ENCODE data around the gene LDAH.

GRCh38 chr2:20738772-20739171 is 84.1 kb downstream of the LDAH start:
- TF ChIP-seq CSDC2 (CRISPR knock-in tag; IDR thresholded peaks at IDR 0.05) (no peak), ARNTL (CRISPR knock-in tag; IDR thresholded peaks at IDR 0.05; ENCODE audit: borderline replicate concordance, low read depth) (no peak), ESRRG (CRISPR knock-in tag; IDR thresholded peaks at IDR 0.05) (no peak), TOX (CRISPR knock-in tag; IDR thresholded peaks at IDR 0.05; ENCODE audit: borderline replicate concordance) (no peak), CREB5 (CRISPR knock-in tag; IDR thresholded peaks at IDR 0.05; ENCODE audit: low read depth) (no peak), PPARA (CRISPR knock-in tag; IDR thresholded peaks at IDR 0.05; ENCODE audit: borderline replicate concordance) (no peak), GLIS3 (CRISPR knock-in tag; IDR thresholded peaks at IDR 0.05) (no peak), PATZ1 (CRISPR knock-in tag; IDR thresholded peaks at IDR 0.05; ENCODE audit: borderline replicate concordance) (no peak), RARB (CRISPR knock-in tag; IDR thresholded peaks at IDR 0.05) (no peak), ZFP3 (CRISPR knock-in tag; IDR thresholded peaks at IDR 0.05) (no peak), TCF4 (CRISPR knock-in tag; IDR thresholded peaks at IDR 0.05; ENCODE audit: borderline replicate concordance) (no peak), ZFP30 (CRISPR knock-in tag; IDR thresholded peaks at IDR 0.05) (no peak), ZC3H10 (CRISPR knock-in tag; IDR thresholded peaks at IDR 0.05) (no peak)
- TF ChIP-seq, protein P1, sequence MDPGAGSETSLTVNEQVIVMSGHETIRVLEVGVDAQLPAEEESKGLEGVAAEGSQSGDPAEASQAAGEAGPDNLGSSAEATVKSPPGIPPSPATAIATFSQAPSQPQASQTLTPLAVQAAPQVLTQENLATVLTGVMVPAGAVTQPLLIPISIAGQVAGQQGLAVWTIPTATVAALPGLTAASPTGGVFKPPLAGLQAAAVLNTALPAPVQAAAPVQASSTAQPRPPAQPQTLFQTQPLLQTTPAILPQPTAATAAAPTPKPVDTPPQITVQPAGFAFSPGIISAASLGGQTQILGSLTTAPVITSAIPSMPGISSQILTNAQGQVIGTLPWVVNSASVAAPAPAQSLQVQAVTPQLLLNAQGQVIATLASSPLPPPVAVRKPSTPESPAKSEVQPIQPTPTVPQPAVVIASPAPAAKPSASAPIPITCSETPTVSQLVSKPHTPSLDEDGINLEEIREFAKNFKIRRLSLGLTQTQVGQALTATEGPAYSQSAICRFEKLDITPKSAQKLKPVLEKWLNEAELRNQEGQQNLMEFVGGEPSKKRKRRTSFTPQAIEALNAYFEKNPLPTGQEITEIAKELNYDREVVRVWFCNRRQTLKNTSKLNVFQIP (CRISPR knock-in tag; IDR thresholded peaks at IDR 0.05; ENCODE audit: borderline replicate concordance, low read depth): no peak

Data from SK-N-SH treated with all-trans-retinoic acid at 6 μM for 48 hours (cell line).